Bronchial epithelial cell (primary cell): ENCODE results near the gene UBLCP1. TPM values are rescaled to one million over a fixed set of nuclear protein-coding genes. Genes with fewer than 3 reads are reported as not detected.
A peak's percentile ranks its signal among the peaks of the same experiment; 100 is the strongest.

Source experiments
- DNase-seq: peaks from one replicate; pipeline ENCODE4 v3.0.0-alpha.2; 2010; ENCODE audit warnings: low read depth
- FAIRE-seq: peaks from 2 replicates; lab custom pipeline; 2011; peaks lifted over from hg19 to GRCh38; lab: Jason Lieb, UNC
- H3K27me3 ChIP-seq: 2 replicates; pipeline ENCODE4 v1.5.1; 2011; ENCODE audit warnings: low read length; ENCODE audit not compliant: control insufficient read depth, insufficient read depth
- H3K36me3 ChIP-seq: 2 replicates; pipeline ENCODE4 v1.5.1; 2011; ENCODE audit warnings: low read length; ENCODE audit not compliant: control insufficient read depth, insufficient read depth
- H3K4me3 ChIP-seq: 2 replicates; pipeline ENCODE4 v1.5.1; 2011; ENCODE audit warnings: mild to moderate bottlenecking, low read depth, low read length, control low read depth
- CTCF ChIP-seq: IDR thresholded peaks from 2 replicates; pipeline ENCODE4 v1.5.1; 2011; ENCODE audit warnings: mild to moderate bottlenecking, moderate library complexity, low read length, control low read depth, inconsistent platforms; ENCODE audit not compliant: insufficient read depth, severe bottlenecking
- total RNA-seq: library from RNA; depleted of rRNA; stranded (reverse); fragments of >200 nt; gene quantifications from 2 replicates; pipeline ENCODE4 v1.2.1, GENCODE V29; 2014

UBLCP1 gene
- total RNA-seq, 1 donor from 2014 or later: 14.5 TPM

DNA sequence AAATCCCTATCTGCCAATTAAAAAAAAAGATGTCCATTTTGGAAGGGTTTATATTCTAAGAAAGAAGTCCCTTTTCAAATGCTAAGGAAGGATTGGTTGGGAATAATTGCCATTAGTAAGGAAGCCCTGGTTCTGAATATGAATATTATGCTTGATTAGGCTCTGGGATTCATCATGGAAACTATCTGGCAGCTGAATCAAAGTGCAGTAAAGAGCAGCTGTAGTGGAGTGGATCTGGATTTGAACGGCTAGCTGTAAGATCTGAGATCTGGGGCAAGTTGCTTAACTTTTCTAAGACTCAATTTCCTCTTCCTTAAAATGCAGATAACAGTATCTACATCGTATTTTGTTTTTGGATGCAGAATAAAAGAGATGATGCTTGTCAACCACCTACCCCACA, 56.7 kb downstream of the UBLCP1 start:
- Histone ChIP-seq H3K4me3 (no peak overlapping the region), H3K27me3 (no peaks in the 10 kb centered on the region), H3K36me3 (no peaks in the 10 kb centered on the region)
- no peak for FAIRE-seq
- TF ChIP-seq CTCF: no peak
- no peak for DNase-seq

DNA sequence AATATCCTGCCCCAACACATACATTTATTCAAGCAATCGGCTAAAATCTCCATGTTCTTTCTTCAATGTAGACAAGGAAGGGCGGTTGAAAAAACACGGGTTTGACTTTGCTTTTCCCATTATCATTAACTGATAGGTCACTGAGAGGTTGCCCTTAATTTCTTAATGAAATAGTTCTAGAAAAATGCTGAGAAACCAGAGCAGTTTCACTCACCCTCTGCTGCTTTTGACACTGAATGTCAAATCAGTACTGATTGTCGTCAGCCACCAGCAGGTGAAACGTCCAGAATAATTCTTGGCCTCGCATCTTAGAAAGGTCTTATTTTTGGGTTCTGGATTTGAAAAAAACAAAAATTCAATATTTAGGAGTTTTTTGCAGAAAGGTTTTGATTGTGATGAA, 59.1 kb downstream of the UBLCP1 start:
- H3K36me3 ChIP-seq: no peaks in the 10 kb centered on the region
- no peak for TF ChIP-seq CTCF
- no peak overlapping the region for H3K4me3 ChIP-seq
- DNase-seq (no peak), FAIRE-seq (no peak)
- H3K27me3 ChIP-seq: no peaks in the 10 kb centered on the region

GRCh38 chr5:159324102-159324755, 61.1 kb downstream of the UBLCP1 start:
- no peak for TF ChIP-seq CTCF
- no peaks in the 10 kb centered on the region for H3K36me3 ChIP-seq
- DNase-seq (peak; percentile 59), FAIRE-seq (no peak)
- H3K4me3 ChIP-seq: no peak overlapping the region
- no peaks in the 10 kb centered on the region for H3K27me3 ChIP-seq

DNA sequence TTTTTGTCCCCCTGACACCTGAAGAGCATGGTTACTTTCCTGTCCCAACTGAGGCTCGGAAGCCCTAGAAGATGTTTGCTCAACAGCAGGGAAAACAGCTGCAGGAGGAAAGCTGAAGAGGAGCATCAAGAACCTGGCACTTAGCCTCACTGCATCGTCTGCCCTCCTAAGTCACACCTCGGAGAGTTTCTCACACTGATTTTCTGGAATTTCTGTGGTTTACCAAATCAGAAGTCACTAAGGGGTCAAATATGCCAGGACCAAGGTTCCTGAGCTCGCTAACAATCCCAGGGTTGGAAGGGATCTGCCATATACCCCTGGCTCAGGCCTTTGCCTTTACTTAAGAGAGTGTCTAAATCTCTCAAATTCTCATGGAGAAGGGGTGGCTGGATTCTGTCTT, 61.9 kb downstream of the UBLCP1 start:
- TF ChIP-seq CTCF: no peak
- no peak for FAIRE-seq
- Histone ChIP-seq H3K4me3 (no peak overlapping the region), H3K27me3 (no peaks in the 10 kb centered on the region), H3K36me3 (no peaks in the 10 kb centered on the region)
- no peak for DNase-seq

GRCh38 chr5:159330131-159330800, 67.2 kb downstream of the UBLCP1 start, which contains the start of gene IL12B:
IL12B (minus strand) TSS chr5:159330487; CDS start chr5:159326782, 3,705 bp downstream.
- Histone ChIP-seq H3K36me3 (no peaks in the 10 kb centered on the region), H3K27me3 (no peaks in the 10 kb centered on the region), H3K4me3 (peak within 1 kb of the TSS; percentile 48)
- DNase-seq (peak; percentile 29), FAIRE-seq (no peak)
- TF ChIP-seq CTCF: no peak
